Stomach (tissue), 4 donors: ENCODE data around the gene NID2.

ENCODE experiments used
- POLR2A ChIP-seq, 4 donors: fragments of 450-650 bp; IDR thresholded peaks; one replicate each; pipeline ENCODE4 v1.6.1; 2016; ENCODE audit warnings: antibody characterized with exemption in 4 of 4, control low read depth in 2 of 4, mild to moderate bottlenecking in 1 of 4, moderate library complexity in 1 of 4
- POLR2AphosphoS5 ChIP-seq, 3 donors: sonication (generic); formaldehyde crosslinking; IDR thresholded peaks; one replicate each; pipeline ENCODE4 v1.6.1; 2016; ENCODE audit warnings: antibody characterized with exemption in 3 of 3
- TF ChIP-seq, protein P1 (sequence below), 7 experiments: fragments of 450-650 bp in 4 of 7; fragments of 200-600 bp in 3 of 7; sonication (generic) in 3 of 7; IDR thresholded peaks; one replicate each; pipeline ENCODE4 v1.5.1; 2016 to 2019; ENCODE audit warnings: antibody characterized with exemption in 7 of 7, control low read depth in 2 of 7, mild to moderate bottlenecking in 1 of 7

DNA sequence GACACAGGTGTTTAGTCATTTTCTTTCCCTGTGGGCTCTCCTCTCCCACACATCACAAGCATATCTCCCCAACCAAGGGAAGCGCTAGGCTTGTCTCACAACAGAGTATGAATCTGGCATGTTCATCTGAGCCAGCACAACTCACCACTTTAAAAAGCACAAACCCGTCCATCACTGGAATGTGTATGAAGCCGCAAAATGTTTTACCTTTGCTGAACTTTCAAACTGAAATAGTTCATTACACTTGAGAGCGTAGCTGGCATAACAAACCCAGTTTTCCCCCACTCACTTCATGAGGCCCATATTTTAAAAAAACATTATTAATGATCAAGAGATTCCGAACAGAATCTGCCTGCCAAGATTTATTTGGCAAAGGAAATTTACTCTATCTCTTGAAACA, 15.8 kb downstream of the NID2 start:
- TF ChIP-seq, protein P1, sequence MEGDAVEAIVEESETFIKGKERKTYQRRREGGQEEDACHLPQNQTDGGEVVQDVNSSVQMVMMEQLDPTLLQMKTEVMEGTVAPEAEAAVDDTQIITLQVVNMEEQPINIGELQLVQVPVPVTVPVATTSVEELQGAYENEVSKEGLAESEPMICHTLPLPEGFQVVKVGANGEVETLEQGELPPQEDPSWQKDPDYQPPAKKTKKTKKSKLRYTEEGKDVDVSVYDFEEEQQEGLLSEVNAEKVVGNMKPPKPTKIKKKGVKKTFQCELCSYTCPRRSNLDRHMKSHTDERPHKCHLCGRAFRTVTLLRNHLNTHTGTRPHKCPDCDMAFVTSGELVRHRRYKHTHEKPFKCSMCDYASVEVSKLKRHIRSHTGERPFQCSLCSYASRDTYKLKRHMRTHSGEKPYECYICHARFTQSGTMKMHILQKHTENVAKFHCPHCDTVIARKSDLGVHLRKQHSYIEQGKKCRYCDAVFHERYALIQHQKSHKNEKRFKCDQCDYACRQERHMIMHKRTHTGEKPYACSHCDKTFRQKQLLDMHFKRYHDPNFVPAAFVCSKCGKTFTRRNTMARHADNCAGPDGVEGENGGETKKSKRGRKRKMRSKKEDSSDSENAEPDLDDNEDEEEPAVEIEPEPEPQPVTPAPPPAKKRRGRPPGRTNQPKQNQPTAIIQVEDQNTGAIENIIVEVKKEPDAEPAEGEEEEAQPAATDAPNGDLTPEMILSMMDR (IDR thresholded peaks at IDR 0.05) = no peak
- no peak for TF ChIP-seq POLR2A (IDR thresholded peaks at IDR 0.05)
- TF ChIP-seq POLR2AphosphoS5 (IDR thresholded peaks at IDR 0.05) = no peak
